IMR-90 (cell line): ENCODE results near the gene CAMK4. TPM values are rescaled to one million over a fixed set of nuclear protein-coding genes. Genes with fewer than 3 reads are reported as not detected.
A peak's percentile ranks its signal among the peaks of the same experiment; 100 is the strongest.

Experiments used
- ATAC-seq: fragments of 200-7000 bp; cut with Tn5 transposase; 2 replicates; pipeline ENCODE4 v1.9.1; 2020; ENCODE audit warnings: low read depth, mild to moderate bottlenecking, moderate library complexity
- BruUV-seq: library from RNA; stranded (reverse); fragments of 400-500 nt; replicated peaks from 2 replicates; lab custom pipeline; 2021; lab: Mats Ljungman, UMichigan
- CTCF ChIA-PET: fragments of 300-600 bp; formaldehyde crosslinking; extraction: SDS; loops from one replicate; lab custom pipeline; 2021; ENCODE audit warnings: antibody characterized with exemption; lab: Yijun Ruan, JAX
- POLR2A ChIA-PET: fragments of 300-600 bp; sonication (Branson Sonifier 250); formaldehyde crosslinking; loops from one replicate; lab custom pipeline; 2022; ENCODE audit warnings: antibody characterized with exemption; ENCODE audit not compliant: unreplicated experiment; lab: Charles Lee
- DNase-seq: peaks from one replicate; pipeline ENCODE4 v3.0.0; 2013
- H2AFZ ChIP-seq: replicated peaks from 2 replicates; pipeline ENCODE3; 2013; ENCODE audit warnings: low read length, mild to moderate bottlenecking; ENCODE audit not compliant: poor library complexity
- H2AK5ac ChIP-seq: 2 replicates; pipeline ENCODE4 v1.6.1; 2013; ENCODE audit warnings: low read depth, low read length, inconsistent platforms
- H2AK9ac ChIP-seq: replicated peaks from 2 replicates; pipeline ENCODE3; 2013; ENCODE audit warnings: mild to moderate bottlenecking, low read depth, low read length, moderate library complexity; ENCODE audit not compliant: poor library complexity
- H2BK120ac ChIP-seq: 2 replicates; pipeline ENCODE4 v1.6.1; 2013; ENCODE audit warnings: low read depth, low read length, inconsistent platforms
- H2BK15ac ChIP-seq: 3 replicates; pipeline ENCODE4 v1.6.1; 2013; ENCODE audit warnings: low read depth, low read length, inconsistent platforms
- H2BK20ac ChIP-seq: 2 replicates; pipeline ENCODE4 v1.6.1; 2013; ENCODE audit warnings: low read depth, mild to moderate bottlenecking, inconsistent platforms, low read length, moderate library complexity
- H2BK5ac ChIP-seq: 2 replicates; pipeline ENCODE4 v1.6.1; 2013; ENCODE audit warnings: mild to moderate bottlenecking, low read depth, low read length, inconsistent platforms; ENCODE audit not compliant: poor library complexity, severe bottlenecking
- H3K14ac ChIP-seq: replicated peaks from 2 replicates; pipeline ENCODE4 v1.6.1; 2013; ENCODE audit warnings: low read depth, low read length, inconsistent platforms
- H3K18ac ChIP-seq: 2 replicates; pipeline ENCODE4 v1.6.1; 2013; ENCODE audit warnings: low read depth, low read length, control low read depth
- H3K23ac ChIP-seq: 2 replicates; pipeline ENCODE4 v1.6.1; 2013; ENCODE audit warnings: low read depth, low read length, inconsistent platforms
- H3K27ac ChIP-seq: 2 replicates; pipeline ENCODE4 v1.5.1; 2013; ENCODE audit warnings: mild to moderate bottlenecking, control low read depth, low read length; ENCODE audit not compliant: insufficient read depth
- H3K27me3 ChIP-seq: 2 replicates; pipeline ENCODE4 v1.6.1; 2013; ENCODE audit warnings: low read length; ENCODE audit not compliant: control insufficient read depth, insufficient read depth
- H3K36me3 ChIP-seq: 2 replicates; pipeline ENCODE4 v1.6.1; 2013; ENCODE audit warnings: low read length, mixed read lengths; ENCODE audit not compliant: control insufficient read depth, insufficient read depth
- H3K4ac ChIP-seq: 2 replicates; pipeline ENCODE4 v1.6.1; 2013; ENCODE audit warnings: low read depth, low read length, inconsistent platforms
- H3K4me1 ChIP-seq: 2 replicates; pipeline ENCODE4 v1.6.1; 2013; ENCODE audit warnings: low read length, mixed read lengths; ENCODE audit not compliant: control insufficient read depth, insufficient read depth
- H3K4me2 ChIP-seq: 2 replicates; pipeline ENCODE4 v1.6.1; 2013; ENCODE audit warnings: low read depth, mild to moderate bottlenecking, control low read depth, low read length, moderate library complexity
- H3K4me3 ChIP-seq: 2 replicates; pipeline ENCODE4 v1.5.1; 2013; ENCODE audit warnings: low read depth, mild to moderate bottlenecking, control low read depth, low read length, moderate library complexity; ENCODE audit not compliant: insufficient read depth
- H3K56ac ChIP-seq: 2 replicates; pipeline ENCODE4 v1.6.1; 2013; ENCODE audit warnings: low read length, inconsistent platforms; ENCODE audit not compliant: insufficient read depth; ENCODE audit errors: extremely low read depth
- H3K79me1 ChIP-seq, 2 experiments: 2 replicates each; pipeline ENCODE4 v1.6.1; 2013; ENCODE audit warnings: low read length in 2 of 2, inconsistent platforms in 1 of 2, low read depth in 1 of 2
- H3K9ac ChIP-seq: 2 replicates; pipeline ENCODE4 v1.6.1; 2013; ENCODE audit warnings: low read depth, low read length, control low read depth
- H3K9me1 ChIP-seq: 2 replicates; pipeline ENCODE4 v1.6.1; 2013; ENCODE audit warnings: low read length, inconsistent platforms; ENCODE audit not compliant: insufficient read depth
- H3K9me3 ChIP-seq: 2 replicates; pipeline ENCODE4 v1.6.1; 2013; ENCODE audit warnings: low read length; ENCODE audit not compliant: control insufficient read depth, insufficient read depth
- H4K20me1 ChIP-seq: 2 replicates; pipeline ENCODE4 v1.6.1; 2013; ENCODE audit warnings: low read length, inconsistent platforms; ENCODE audit not compliant: insufficient read depth
- H4K5ac ChIP-seq: 2 replicates; pipeline ENCODE4 v1.6.1; 2013; ENCODE audit warnings: mild to moderate bottlenecking, low read depth, low read length, control low read depth
- H4K8ac ChIP-seq, 2 experiments: 2 replicates each; pipeline ENCODE4 v1.6.1; 2013; ENCODE audit warnings: low read depth in 2 of 2, low read length in 2 of 2, control low read depth in 1 of 2, inconsistent platforms in 1 of 2
- H4K91ac ChIP-seq: 2 replicates; pipeline ENCODE4 v1.6.1; 2013; ENCODE audit warnings: low read depth, low read length, inconsistent platforms; ENCODE audit not compliant: insufficient read depth
- CEBPB ChIP-seq: IDR thresholded peaks from 2 replicates; pipeline ENCODE4 v1.6.1; 2012; ENCODE audit warnings: low read depth, low read length, improper control_type of control experiment
- RAD21 ChIP-seq: IDR thresholded peaks from 2 replicates; pipeline ENCODE4 v1.6.1; 2012; ENCODE audit warnings: low read length, improper control_type of control experiment
- WGBS, 2 experiments: methylation state at CpG; one replicate each; pipeline versions ENCODE4 v1.1.5 to v1.1.7; 2013; ENCODE audit warnings: missing lambda C conversion rate in 2 of 2; ENCODE audit not compliant: insufficient read length in 1 of 2; ENCODE audit errors: extremely low coverage in 2 of 2; 5-methylcytosine and 5-hydroxymethylcytosine counted together
- dilution Hi-C: fragments of 300-500 bp; cut with HindIII; formaldehyde crosslinking; loops from one replicate; pipeline ENCODE4 v1.14.3; 2018; ENCODE audit warnings: low sequenced_read_pairs; ENCODE audit not compliant: unreplicated experiment
- in situ Hi-C: fragments of 300-500 bp; cut with MboI; formaldehyde crosslinking; loops from 3 replicates; pipeline ENCODE4 v1.14.3; 2019; ENCODE audit warnings: low sequenced_read_pairs, inconsistent platforms, mixed read lengths
- intact Hi-C: fragments of 100-400 bp; cut with micrococcal nuclease; formaldehyde crosslinking; loops from 2 replicates; pipeline ENCODE4 v1.10.0; 2022
- polyA plus RNA-seq, 3 experiments: library from polyadenylated mRNA; depleted of rRNA; stranded (reverse); fragments of >200 nt; gene quantifications; 2 replicates each; pipeline ENCODE4 v1.2.3, GENCODE V29; 2012; ENCODE audit warnings: low replicate concordance in 1 of 3
- total RNA-seq: library from RNA; depleted of rRNA; stranded (reverse); fragments of >200 nt; gene quantifications from 2 replicates; pipeline ENCODE4 v1.2.3, GENCODE V29; 2012

Gene CAMK4
- total and polyA plus RNA-seq, 2 of the 4 experiments (the other 2 are of a cell fraction), result 3.7 to 4.8 TPM

DNA sequence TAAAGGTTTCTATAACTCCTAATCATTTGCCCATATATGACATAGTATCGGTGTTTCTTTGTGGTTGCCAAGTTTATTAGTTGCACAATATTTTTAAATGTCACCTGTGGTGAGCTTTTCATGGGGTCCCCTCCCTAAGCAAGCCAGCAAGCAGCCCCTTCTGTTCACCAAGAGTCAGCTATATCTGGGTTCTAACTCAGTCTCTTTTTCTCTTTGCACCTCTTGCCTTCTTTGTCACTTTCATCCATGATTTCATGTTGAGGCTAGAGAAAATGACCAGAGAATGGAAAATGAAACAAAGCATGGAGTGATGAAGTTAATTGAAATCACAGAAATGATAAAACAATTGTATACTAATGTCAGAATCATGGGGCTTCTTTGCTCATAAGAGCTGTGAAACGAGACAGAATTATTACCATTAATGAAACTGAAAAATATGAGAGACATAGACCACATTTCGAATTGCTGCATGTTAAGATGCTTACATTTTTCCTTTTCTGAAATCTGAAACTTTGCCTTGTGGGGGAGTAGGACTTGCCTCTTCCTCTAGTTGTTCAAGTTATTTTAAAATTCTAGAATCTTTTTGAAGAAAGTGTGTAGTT, 75.7 kb downstream of the CAMK4 start:
- H3K79me1 ChIP-seq, result no peaks in the 10 kb centered on the region
- no peak overlapping the region for H2AFZ ChIP-seq
- no peak overlapping the region for H4K8ac ChIP-seq
- ATAC-seq (no peak; the same call in 1 of the 2 replicates), DNase-seq (no peak)
- no peaks in the 10 kb centered on the region for H4K20me1 ChIP-seq
- no peak overlapping the region for H3K18ac ChIP-seq
- no peak overlapping the region for H3K56ac ChIP-seq
- peak overlapping the region; percentile 55; the same call in 1 of the 2 replicates for H3K4me2 ChIP-seq
- no peak overlapping the region for H2BK120ac ChIP-seq
- no peak overlapping the region for H2AK5ac ChIP-seq
- H4K91ac ChIP-seq, result no peak overlapping the region
- BruUV-seq, result no TSS peak
- no peak overlapping the region for H3K27ac ChIP-seq
- H3K4me3 ChIP-seq, result no peak overlapping the region
- H3K9ac ChIP-seq, result no peak overlapping the region
- H3K36me3 ChIP-seq, result no peaks in the 10 kb centered on the region
- no peaks in the 10 kb centered on the region for H3K4me1 ChIP-seq
- TF ChIP-seq RAD21 (no peak), CEBPB (no peak)
- no CpG with 5 or more reads among the region's 3 CpGs for WGBS, 2 experiments
- no peaks in the 10 kb centered on the region for H3K9me3 ChIP-seq
- H2BK5ac ChIP-seq, result no peak overlapping the region
- no peak overlapping the region for H3K4ac ChIP-seq
- H3K14ac ChIP-seq, result no peak overlapping the region
- H2AK9ac ChIP-seq, result no peak overlapping the region
- no peak overlapping the region for H3K23ac ChIP-seq
- no peak overlapping the region for H2BK15ac ChIP-seq
- H3K9me1 ChIP-seq, result no peaks in the 10 kb centered on the region
- no peaks in the 10 kb centered on the region for H3K27me3 ChIP-seq
- CTCF ChIA-PET, result interaction anchor here (0.8 kb wide), 1 partner anchor 102 kb away, joined by 3 read pairs; no protein-coding TSS in a partner anchor
- dilution Hi-C loops (no loop called here), intact Hi-C loops (no loop called here), in situ Hi-C loops (no loop called here)
- H4K5ac ChIP-seq, result no peak overlapping the region
- H2BK20ac ChIP-seq, result no peak overlapping the region
- POLR2A ChIA-PET, result interaction anchor here (0.6 kb wide), 1 partner anchor 575 kb away, joined by 3 read pairs; no protein-coding TSS in a partner anchor
